Astrocyte of the spinal cord (primary cell): ENCODE measurements around the gene GABARAPL2.

Source experiments
- DNase-seq: peaks from one replicate; pipeline ENCODE4 v3.0.0; 2011; ENCODE audit warnings: low read depth, low spot score
- H3K4me3 ChIP-seq: 2 replicates; pipeline ENCODE4 v1.5.1; 2011; ENCODE audit warnings: low read depth, mild to moderate bottlenecking, low read length, moderate library complexity
- in situ Hi-C: cut with HindIII; loops from 2 replicates; pipeline ENCODE4 v1.10.0; 2017; ENCODE audit warnings: low sequenced_read_pairs
- TF ChIP-seq, protein P1 (sequence below): IDR thresholded peaks from 2 replicates; pipeline ENCODE4 v1.5.1; 2012; ENCODE audit warnings: low read depth, mild to moderate bottlenecking, low read length, inconsistent platforms

GABARAPL2 gene

DNA sequence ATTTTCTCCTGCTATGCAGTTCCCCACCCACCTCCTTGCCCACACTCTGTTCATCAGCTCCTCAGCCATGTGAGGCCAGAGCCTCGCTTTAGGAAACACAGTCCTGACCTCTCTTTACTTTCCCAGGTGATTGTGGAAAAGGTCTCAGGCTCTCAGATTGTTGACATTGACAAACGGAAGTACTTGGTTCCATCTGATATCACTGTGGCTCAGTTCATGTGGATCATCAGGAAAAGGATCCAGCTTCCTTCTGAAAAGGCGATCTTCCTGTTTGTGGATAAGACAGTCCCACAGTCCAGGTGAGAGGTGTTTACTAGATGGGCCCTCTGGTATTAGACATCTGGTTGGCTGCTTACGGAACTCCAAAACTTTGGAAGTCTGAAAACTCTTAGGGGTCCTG is 1.7 kb downstream of the GABARAPL2 start:
- DNase-seq, result no peak
- H3K4me3 ChIP-seq, result no peak overlapping the region
- TF ChIP-seq, protein P1, sequence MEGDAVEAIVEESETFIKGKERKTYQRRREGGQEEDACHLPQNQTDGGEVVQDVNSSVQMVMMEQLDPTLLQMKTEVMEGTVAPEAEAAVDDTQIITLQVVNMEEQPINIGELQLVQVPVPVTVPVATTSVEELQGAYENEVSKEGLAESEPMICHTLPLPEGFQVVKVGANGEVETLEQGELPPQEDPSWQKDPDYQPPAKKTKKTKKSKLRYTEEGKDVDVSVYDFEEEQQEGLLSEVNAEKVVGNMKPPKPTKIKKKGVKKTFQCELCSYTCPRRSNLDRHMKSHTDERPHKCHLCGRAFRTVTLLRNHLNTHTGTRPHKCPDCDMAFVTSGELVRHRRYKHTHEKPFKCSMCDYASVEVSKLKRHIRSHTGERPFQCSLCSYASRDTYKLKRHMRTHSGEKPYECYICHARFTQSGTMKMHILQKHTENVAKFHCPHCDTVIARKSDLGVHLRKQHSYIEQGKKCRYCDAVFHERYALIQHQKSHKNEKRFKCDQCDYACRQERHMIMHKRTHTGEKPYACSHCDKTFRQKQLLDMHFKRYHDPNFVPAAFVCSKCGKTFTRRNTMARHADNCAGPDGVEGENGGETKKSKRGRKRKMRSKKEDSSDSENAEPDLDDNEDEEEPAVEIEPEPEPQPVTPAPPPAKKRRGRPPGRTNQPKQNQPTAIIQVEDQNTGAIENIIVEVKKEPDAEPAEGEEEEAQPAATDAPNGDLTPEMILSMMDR, result no peak
- in situ Hi-C loops, result no loop called here

DNA sequence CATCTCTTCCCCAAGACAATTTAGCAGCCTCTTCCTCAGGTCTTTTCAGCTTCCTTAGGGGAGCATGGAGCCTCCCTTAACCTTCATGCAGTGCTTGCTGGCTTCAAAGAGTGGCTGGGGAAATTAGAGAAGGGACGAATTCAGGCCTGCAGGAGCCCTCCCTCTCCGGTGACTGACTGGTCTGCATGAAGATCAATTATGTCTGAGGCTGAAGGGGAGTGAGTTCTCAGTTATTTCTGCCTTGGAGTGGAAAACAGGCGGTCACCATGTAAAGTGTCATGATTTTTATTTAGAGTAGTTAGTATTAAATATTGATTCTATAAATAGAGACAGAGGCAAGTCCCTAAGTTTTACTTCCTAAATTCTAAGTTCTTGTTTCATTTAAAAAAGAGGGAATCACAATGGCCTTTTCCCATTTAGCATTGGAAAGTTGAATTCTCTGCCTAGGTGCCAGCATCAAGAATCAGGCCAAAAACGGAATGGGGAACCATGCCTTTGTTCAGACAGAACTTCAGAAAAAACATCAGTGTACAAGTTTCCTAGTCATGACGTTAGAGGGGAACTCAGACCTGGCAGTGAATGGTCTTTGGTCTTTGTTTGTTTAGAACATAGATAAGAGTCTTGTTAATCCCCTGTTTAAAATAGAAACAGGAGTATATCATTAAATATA is 4.4 kb downstream of the GABARAPL2 start:
- no peak overlapping the region for H3K4me3 ChIP-seq
- in situ Hi-C loops, result no loop called here
- TF ChIP-seq, protein P1, result no peak

DNA sequence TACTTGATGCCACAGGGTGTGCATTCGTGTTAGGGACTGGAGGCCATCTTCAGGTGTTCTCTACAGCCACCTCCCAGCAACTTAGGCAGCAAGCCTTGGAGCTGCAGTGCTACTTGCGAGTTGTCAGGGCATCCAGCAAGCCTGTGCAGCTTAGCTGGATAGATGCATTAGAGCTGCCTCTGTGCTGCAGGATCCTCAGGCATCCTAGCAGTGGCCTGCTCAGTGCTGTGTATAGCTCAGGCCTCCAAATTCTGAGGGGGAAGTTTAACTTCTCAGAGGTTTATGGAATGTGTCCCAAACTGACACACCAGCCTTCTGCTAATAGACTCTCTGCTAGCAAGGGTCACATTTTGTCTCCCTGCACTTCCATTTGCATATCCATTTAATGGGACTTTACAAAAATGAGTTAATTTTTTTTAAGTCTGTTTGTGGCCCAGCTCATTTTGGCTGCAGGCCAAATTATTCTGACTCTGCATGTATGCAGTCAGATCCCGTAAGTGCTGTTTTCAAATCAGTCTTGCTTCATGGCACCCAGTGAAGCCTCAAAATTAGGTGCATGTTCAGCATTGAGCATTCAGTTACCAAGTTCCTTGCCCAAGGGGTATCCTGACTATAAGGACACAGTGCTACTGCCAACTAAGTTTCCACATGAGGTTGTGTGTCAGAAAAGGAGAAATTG is 6.8 kb downstream of the GABARAPL2 start:
- no peak overlapping the region for H3K4me3 ChIP-seq
- no peak for DNase-seq
- TF ChIP-seq, protein P1, result no peak
- in situ Hi-C loops, result no loop called here

More for the DNA sequence above, 4.4 kb downstream of the GABARAPL2 start:
- DNase-seq, result no peak

DNA sequence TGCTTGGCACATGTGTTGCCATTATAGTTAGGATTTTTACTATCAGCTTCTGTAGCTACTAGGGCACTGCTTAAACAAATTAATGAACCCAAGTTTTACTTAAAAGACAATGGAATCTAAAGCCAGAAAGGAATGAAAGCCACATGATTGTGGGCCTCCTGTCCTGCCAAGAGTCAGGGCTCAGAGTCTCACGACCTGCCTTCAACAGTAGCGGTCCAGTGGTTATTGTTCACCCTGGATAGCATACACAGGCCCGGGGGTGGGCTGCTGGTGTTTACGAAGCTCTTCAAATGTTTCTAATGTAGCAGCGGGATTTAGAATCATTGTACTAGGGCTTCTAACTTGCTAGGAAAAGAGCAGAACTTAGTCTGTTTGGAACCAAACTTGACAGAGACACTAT is 7.8 kb downstream of the GABARAPL2 start:
- in situ Hi-C loops, result no loop called here
- TF ChIP-seq, protein P1, result no peak
- H3K4me3 ChIP-seq, result no peak overlapping the region
- DNase-seq, result no peak

DNA sequence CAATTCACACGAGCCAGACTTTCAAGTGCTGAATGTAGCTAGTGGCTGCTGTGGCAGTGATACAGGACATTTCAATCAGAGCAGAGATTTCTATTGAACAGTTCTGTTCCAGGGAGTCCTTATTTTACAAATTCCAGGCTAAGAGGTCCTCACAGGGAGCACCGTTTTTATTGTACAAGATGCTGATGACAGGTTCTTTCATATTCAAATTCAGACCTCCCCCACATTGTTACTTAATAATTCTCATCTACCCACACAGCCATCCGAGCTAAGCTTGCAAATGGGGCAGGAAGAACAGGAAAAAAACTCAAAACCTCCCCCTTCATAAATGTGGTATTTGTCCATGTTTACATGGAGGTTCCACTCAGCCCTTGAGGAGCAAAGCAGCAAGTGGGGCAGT is 9.8 kb downstream of the GABARAPL2 start:
- TF ChIP-seq, protein P1, result no peak
- in situ Hi-C loops, result no loop called here
- DNase-seq, result no peak
- no peak overlapping the region for H3K4me3 ChIP-seq

DNA sequence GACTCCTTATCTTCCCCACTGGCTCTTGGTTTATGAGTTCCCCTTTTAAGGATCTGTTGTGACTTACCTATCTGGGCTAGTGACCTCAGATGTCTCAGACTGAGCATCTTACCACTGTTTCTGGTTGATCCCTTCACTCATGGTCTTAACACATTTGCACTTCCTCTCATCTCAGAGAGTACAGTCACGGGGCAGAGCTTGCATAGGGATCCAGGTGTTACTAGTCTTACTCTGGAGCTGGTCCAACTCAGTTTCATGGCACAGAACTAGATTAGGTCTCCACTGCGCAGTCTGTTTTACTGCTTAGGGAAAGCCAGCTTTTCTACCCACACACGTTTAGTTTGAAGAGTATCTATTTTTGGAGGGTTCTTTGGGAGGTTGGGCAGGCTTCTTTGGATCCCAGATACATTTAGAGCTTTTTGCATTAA is 10.2 kb downstream of the GABARAPL2 start:
- TF ChIP-seq, protein P1, result no peak
- no peak for DNase-seq
- H3K4me3 ChIP-seq, result no peak overlapping the region
- in situ Hi-C loops, result no loop called here
